HG02588 (cell line): ENCODE measurements around the gene SLC7A14.

Experiments used
- ATAC-seq: cut with Tn5 transposase; IDR thresholded peaks from one replicate; pipeline ENCODE4 v1.9.1; 2021; ENCODE audit warnings: mild to moderate bottlenecking, moderate library complexity; ENCODE audit not compliant: unreplicated experiment

The SLC7A14 gene

DNA sequence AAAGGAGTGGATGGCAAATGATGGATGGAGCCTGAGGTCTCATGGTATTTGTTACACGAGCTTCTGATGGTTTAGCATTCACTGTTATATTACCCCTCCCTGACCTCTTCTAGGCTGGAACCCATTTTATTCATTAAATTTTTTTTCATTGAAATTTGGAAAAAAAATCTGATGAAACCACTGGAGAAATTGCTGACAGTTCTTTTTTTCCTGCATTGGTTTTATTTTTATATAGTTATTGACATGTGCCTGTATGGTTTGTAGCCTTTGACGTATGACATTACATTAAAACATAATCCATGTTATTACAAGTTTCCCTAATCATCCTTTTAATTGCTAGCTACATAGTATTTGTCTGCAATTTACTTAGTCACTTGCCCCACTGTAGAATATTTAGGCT, 85.4 kb downstream of the SLC7A14 start:
- no peak for ATAC-seq

DNA sequence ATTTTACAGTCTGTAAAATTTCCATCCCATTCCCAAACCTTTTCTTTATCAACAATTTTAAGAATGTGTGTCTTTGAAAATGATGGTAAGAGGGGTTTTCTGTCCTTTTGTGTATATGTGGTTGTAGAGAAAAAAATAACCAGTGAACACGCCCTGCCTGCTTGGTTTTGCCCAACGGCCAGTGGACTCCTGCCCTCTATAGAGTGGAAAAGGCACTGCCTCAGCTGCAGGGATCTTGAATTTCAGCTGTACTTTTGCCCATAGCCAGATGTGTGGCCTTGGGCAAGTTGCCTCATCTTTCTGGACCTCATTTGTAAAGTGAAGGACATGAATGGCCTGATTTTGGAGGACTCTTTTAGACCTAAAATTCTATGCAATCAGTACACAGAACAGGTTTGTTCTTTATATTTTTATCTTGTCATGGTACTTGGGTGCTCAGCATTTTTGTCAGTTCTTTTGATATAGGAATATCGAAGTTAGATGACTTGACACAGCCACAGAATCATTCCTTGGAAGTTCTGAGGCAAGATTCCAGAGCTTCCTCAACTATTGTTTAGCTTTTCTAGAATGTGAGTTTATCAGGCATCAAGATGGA, 86.2 kb downstream of the SLC7A14 start:
- ATAC-seq: no peak

DNA sequence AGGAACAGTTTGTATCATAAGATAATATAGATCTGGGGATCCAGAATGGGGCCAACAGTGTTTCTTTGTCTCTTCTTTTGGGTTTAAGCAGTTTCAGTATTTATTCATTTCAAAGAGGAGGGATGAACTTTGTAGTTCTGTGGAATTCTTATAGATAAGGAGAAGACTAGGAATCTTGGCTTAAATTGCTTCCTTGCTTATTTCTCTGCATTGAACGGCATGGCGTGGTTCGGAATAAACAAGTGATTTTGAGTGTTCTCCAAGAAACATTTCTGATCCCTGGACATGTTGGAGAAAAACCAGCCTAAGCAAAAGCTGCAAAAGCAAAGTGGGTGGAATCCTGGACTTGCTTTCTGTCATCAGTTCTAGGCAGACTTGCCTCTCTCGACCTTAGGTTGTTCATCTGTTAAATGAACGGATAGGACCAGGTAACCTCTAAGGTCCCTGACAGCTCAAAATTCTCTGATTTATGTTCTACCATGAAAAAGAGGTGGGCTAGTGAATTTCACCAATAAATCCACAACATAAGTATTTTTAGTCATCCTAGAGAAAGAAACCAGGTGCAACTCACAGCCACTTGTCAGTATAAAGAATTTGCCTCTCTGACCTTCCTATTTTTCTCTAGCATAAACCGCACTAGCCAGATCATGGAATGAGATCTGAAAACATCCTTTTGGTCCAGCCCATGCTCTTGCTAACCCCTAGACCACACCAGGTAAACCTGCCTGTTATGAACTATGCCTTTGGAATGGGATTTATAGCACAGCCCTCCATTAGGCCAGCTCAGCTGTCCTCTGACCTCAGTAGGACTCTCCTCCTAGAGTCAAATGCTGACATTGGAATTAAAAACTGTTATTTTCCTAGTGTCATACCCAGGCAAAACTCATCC, 88.4 kb downstream of the SLC7A14 start:
- no peak for ATAC-seq

- ATAC-seq: no peak
These were observed 89.1 kb downstream of the SLC7A14 start for GRCh38 chr3:170496868-170497140.

DNA sequence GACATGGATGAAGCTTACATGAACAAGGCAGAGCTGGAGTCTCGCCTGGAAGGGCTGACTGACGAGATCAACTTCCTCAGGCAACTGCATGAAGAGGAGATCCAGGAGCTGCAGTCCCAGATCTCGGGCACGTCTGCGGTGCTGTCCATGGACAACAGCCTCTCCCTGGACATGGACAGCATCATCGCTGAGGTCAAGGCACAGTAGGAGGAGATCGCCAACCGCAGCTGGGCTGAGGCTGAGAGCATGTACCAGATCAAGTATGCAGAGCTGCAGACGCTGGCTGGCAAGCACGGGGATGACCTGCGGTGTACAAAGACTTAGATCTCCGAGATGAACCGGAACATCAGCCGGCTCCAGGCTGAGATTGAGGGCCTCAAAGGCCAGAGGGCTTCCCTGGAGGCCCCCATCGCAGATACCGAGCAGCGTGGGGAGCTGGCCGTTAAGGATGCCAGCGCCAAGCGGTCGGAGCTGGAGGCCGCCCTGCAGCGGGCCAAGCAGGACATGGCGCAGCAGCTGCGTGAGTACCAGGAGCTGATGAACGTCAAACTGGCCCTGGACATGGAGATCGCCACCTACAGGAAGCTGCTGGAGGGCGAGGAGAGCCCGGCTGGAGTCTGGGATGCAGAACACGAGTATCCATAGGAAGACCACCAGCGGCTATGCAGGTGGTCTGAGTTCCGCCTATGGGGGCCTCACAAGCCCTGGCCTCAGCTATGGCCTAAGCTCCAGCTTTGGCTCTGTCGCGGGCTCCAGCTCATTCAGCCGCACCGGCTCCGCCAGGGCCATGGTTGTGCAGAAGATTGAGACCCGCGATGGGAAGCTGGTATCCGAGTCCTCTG, 89.6 kb downstream of the SLC7A14 start:
- ATAC-seq: no peak

DNA sequence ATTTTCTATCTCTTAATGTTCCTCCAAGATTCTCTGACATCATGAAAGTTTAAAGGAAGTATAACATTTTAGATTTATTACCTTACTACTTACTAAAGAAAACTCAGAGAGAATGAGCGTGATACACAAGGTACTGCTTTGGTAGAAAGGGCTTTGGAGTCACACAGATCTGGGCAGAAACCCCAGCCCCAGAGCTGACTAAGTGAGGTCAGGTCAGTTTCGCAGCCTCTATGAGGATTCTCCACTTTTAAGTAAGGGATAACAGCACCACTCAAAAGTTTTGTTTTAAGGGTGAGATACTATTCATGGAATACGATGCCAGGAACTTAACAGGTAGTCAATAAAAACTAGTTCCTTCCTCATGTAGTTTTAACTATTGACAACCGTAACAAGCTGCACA, 91.1 kb downstream of the SLC7A14 start:
- ATAC-seq: no peak

DNA sequence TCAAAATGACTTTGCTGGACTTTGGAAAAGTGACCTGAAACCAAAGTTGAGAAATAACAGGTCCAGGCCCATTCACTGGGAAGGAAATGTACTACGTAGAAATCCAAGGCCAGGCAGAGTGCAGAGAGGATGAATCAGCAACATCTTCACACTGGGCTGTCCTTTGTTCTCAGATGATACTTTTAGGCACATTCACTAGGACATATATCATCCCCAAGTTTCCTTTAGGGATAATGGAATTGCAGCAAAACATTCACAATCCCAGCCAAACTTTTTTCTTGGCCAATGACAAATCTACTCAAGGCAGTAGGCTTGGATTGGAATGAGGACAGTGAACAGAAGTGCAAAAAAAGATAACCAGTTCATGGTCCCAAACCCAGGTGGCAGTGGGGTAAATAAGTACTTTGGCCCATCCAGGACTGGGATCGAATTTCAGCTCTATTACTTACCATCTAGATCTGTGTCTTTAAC, 92.1 kb downstream of the SLC7A14 start:
- ATAC-seq: no peak

DNA sequence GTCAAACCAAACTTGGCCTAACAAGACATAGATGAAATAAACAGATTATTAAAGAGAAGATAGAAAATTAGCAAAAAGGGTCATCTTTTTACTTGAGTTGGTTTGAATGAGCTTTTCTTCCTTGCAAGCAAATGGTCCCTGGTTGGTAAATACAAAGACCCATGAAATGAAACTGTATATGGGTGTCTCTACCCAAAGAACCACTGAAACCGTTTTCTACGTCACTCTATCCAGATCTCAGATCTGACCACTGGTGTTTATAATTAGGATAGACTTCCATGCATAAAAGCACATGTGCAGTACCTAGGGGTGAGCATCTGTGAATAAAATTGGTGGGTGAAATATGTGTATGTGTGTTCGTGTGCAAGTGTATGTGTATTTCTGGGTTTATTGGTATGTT, 94.0 kb downstream of the SLC7A14 start:
- ATAC-seq: no peak

GRCh38 chr3:170490828-170491560, 94.9 kb downstream of the SLC7A14 start:
- no peak for ATAC-seq

GRCh38 chr3:170488802-170489201, 97.1 kb downstream of the SLC7A14 start:
- no peak for ATAC-seq

DNA sequence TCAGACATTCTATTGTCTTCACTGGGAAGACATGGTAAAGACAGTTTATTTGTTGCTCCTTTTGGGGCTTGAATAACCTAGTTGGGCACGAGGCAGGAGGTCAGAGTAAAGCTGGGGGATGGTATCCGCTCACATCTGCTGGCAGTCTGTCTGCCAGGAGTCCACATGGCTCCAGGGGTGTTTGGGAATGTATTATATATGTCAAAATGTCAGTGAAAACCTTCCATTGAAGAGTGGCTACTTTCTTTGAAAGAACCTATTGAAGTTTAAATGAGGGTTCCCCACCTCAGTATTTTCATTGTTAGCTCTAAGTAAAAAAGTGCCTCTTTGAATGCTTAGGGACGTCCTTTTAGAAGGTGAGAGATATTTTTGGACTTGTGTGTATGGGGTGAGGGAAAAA, 98.8 kb downstream of the SLC7A14 start:
- no peak for ATAC-seq

GRCh38 chr3:170486398-170486797, 99.5 kb downstream of the SLC7A14 start:
- ATAC-seq: no peak

DNA sequence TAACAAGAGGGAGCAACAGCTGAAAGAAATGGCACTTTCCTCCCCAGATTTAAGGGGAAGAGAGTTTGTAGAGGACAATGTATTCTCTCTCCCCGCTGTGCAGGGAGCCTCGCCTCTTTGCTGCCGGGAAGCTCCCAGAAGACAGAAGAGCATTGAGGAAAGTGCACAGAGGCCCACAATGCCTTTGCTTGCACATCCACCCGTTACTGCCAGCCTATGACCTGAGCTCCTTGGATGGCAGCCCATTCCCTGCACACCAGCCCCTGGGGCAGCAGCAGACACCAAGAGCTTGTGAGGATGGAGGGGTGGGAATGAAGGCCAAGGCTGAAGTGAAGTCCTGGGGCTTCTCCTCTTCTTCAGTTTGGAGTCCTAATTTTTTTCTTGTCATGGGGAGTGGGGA, 100.2 kb downstream of the SLC7A14 start:
- no peak for ATAC-seq

- no peak for ATAC-seq
These were observed 100.6 kb downstream of the SLC7A14 start for GRCh38 chr3:170485294-170485693.

- ATAC-seq: no peak
These were observed 101.0 kb downstream of the SLC7A14 start for GRCh38 chr3:170484869-170485268.

- ATAC-seq: no peak
These were observed 102.2 kb downstream of the SLC7A14 start for GRCh38 chr3:170483485-170484262.

DNA sequence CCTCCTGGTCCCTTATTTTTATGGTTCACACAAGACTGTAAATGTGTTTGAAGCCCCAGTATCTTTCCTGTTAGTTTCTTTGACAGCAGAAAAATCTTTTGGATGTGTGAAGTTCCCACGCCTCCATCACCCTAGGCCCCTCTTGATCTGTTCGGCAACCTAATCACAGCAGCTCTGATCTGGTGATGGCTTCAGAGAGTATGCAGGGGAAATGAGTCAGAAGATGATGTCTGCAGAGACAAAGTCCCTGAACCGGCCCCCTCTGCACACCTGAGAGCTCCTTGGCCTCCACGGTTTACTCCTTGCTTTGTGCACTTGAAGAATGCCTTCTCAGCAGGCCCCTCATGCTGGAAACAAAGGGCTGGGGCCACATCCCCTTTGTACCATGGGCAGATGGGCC, 103.7 kb downstream of the SLC7A14 start:
- ATAC-seq: no peak

- ATAC-seq: no peak
These were observed 105.8 kb downstream of the SLC7A14 start for GRCh38 chr3:170480111-170480510.

GRCh38 chr3:170477395-170477794, 108.5 kb downstream of the SLC7A14 start:
- ATAC-seq: no peak

DNA sequence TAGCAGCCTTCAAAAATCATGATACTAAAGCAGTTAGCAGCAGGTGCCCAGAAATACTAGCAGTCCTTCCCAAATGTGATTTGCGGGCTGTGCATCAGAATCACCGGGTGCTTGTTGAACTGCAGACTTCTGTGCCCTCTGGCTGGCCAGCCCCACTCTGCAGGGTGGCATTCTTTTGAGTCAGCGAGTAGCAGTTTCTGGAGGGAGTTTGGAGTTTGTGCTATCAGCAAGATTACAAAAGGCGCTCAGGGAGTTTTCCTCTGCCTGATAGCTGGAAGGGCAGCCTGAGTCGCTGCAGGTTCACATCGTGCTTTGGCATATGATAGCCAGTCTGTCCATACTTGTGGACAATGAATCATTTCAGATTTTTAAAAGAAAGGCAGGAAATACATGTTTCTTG, 109.6 kb downstream of the SLC7A14 start:
- no peak for ATAC-seq
